ENCODE measurements around the gene QRFPR. TPM values are rescaled to one million over a fixed set of nuclear protein-coding genes. Genes with fewer than 3 reads are reported as not detected.

QRFPR gene
- total and polyA plus RNA-seq, 2 of the 4 experiments (the other 2 are of a cell fraction), result not detected

GRCh38 chr4:121340247-121340646, 40.6 kb downstream of the QRFPR start:
- Histone ChIP-seq H4K5ac (ENCODE audit: low read depth, low read length) (no peak overlapping the region), H2BK20ac (ENCODE audit: low read depth, low read length) (no peak overlapping the region), H3K9ac (ENCODE audit: low read depth, low read length) (no peak overlapping the region), H3K36me3 (ENCODE audit: control insufficient read depth, insufficient read depth, low read length) (no peaks in the 10 kb centered on the region), H2BK120ac (ENCODE audit: low read depth, low read length) (no peak overlapping the region), H2BK15ac (ENCODE audit: low read depth, low read length) (no peak overlapping the region), H3K9me3 (ENCODE audit: control insufficient read depth, insufficient read depth, low read length) (no peaks in the 10 kb centered on the region), H4K20me1 (ENCODE audit: insufficient read depth, low read length) (no peaks in the 10 kb centered on the region), H3K79me1 (ENCODE audit: low read depth in 1 of 2, low read length in 2 of 2) (no peaks in the 10 kb centered on the region), H4K8ac (ENCODE audit: low read depth in 2 of 2, low read length in 2 of 2) (no peak overlapping the region), H3K14ac (replicated peaks; ENCODE audit: low read depth, low read length) (no peak overlapping the region), H3K56ac (ENCODE audit: extremely low read depth, insufficient read depth, low read length) (no peak overlapping the region), H2AFZ (replicated peaks; ENCODE audit: low read length, poor library complexity) (no peak overlapping the region), H3K9me1 (ENCODE audit: insufficient read depth, low read length) (no peaks in the 10 kb centered on the region), H3K4me3 (ENCODE audit: insufficient read depth, low read depth, low read length) (no peak overlapping the region), H4K91ac (ENCODE audit: insufficient read depth, low read depth, low read length) (no peak overlapping the region), H3K23ac (ENCODE audit: low read depth, low read length) (no peak overlapping the region), H3K27ac (ENCODE audit: insufficient read depth, low read length) (no peak overlapping the region), H3K4me1 (ENCODE audit: control insufficient read depth, insufficient read depth, low read length) (no peaks in the 10 kb centered on the region), H3K18ac (ENCODE audit: low read depth, low read length) (no peak overlapping the region), H3K27me3 (ENCODE audit: control insufficient read depth, insufficient read depth, low read length) (no peaks in the 10 kb centered on the region), H2AK5ac (ENCODE audit: low read depth, low read length) (no peak overlapping the region), H2BK5ac (ENCODE audit: low read depth, low read length, poor library complexity, severe bottlenecking) (no peak overlapping the region), H3K4ac (ENCODE audit: low read depth, low read length) (no peak overlapping the region), H2AK9ac (replicated peaks; ENCODE audit: low read depth, low read length, poor library complexity) (no peak overlapping the region), H3K4me2 (ENCODE audit: low read depth, low read length) (no peak overlapping the region)
- in situ Hi-C loops (cut with MboI; ENCODE audit: low sequenced_read_pairs) (no loop called here), intact Hi-C loops (cut with micrococcal nuclease) (no loop called here), dilution Hi-C loops (cut with HindIII; ENCODE audit: low sequenced_read_pairs, unreplicated experiment) (no loop called here)
- TF ChIP-seq MAZ (IDR thresholded peaks at IDR 0.05; ENCODE audit: borderline replicate concordance, low read depth, low read length) (no peak), BHLHE40 (IDR thresholded peaks at IDR 0.05; ENCODE audit: low read depth, low read length) (no peak), MXI1 (IDR thresholded peaks at IDR 0.05; ENCODE audit: borderline replicate concordance, low read depth, low read length) (no peak)
- ChIA-PET POLR2A (ENCODE audit: unreplicated experiment) (no interaction called here), CTCF (no interaction called here)
- ATAC-seq (ENCODE audit: low read depth), result no peak
- no peak for DNase-seq
- 50% methylated on average over 1 of the region's 2 CpGs; no CpG with 5 or more reads in 1 of the 2 experiments for WGBS, 2 experiments (ENCODE audit: extremely low coverage in 2 of 2, insufficient read length in 1 of 2)
- BruUV-seq (replicated peaks), result no TSS peak

Measured in IMR-90 (cell line).